Activated naive CD4-positive, alpha-beta T cell treated with anti-CD3 and anti-CD28 coated beads for 36 hours (primary cell): Measurements from ENCODE around the gene STAT3. TPM values are rescaled to one million over a fixed set of nuclear protein-coding genes. Genes with fewer than 3 reads are reported as not detected.

Experiments
- CTCF ChIA-PET: fragments of 350-600 bp; sonication (Branson Sonifier 250); formaldehyde crosslinking; loops from one replicate; lab custom pipeline; 2021; ENCODE audit warnings: antibody characterized with exemption; lab: Charles Lee
- DNase-seq: peaks from one replicate; pipeline ENCODE4 v3.0.0-alpha.2; 2020
- H3K27ac Mint-ChIP-seq: one replicate; pipeline ENCODE4 v1.8.0; 2021; ENCODE audit warnings: mild to moderate bottlenecking, mixed read lengths
- H3K27me3 Mint-ChIP-seq: one replicate; pipeline ENCODE4 v1.8.0; 2021; ENCODE audit warnings: low read depth, mixed read lengths
- H3K36me3 Mint-ChIP-seq: one replicate; pipeline ENCODE4 v1.8.0; 2021; ENCODE audit warnings: low read depth, mixed read lengths
- H3K4me1 Mint-ChIP-seq: one replicate; pipeline ENCODE4 v1.8.0; 2021; ENCODE audit warnings: low read depth, mixed read lengths
- H3K4me3 Mint-ChIP-seq: one replicate; pipeline ENCODE4 v1.8.0; 2021; ENCODE audit warnings: mild to moderate bottlenecking, moderate library complexity, mixed read lengths
- H3K9me3 Mint-ChIP-seq: one replicate; pipeline ENCODE4 v1.8.0; 2021; ENCODE audit warnings: mixed read lengths
- intact Hi-C: fragments of 100-400 bp; cut with micrococcal nuclease; formaldehyde crosslinking; loops from one replicate; pipeline ENCODE4 v1.15.1; 2023
- total RNA-seq, 2 experiments: library from RNA; stranded (reverse); gene quantifications; one replicate each; pipeline ENCODE4 v1.2.3, GENCODE V29; 2021

STAT3 gene
- total RNA-seq, 2 experiments from 2014 or later: 404 to 408 TPM

DNA sequence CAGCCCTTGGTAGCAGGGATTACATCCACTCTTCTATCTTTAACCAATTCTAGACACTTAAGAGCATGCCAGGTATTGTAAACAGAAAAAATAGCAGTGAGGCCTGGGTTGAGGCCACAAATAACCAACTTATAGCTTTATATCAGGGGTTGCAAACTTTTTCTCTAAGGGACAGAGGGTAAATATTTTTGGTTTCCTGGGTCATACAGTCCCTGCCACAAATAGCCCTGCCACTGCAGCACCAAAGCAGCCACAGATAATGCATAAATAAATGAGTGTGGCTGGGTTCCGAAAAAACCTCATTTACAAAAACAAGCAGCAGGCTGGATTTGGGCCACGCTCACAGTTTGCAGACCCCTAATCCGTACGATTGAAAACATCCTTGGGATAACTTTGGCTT is 46.7 kb downstream of the STAT3 start:
- Mint-ChIP-seq H3K27me3 (no peaks in the 10 kb centered on the region), H3K27ac (peak overlapping the region; percentile 93)
- CTCF ChIA-PET: interaction anchor here (0.7 to 3.5 kb wide), 4 partner anchors 19 to 61 kb away, joined by 3 to 17 read pairs (median 4); no protein-coding TSS in a partner anchor

DNA sequence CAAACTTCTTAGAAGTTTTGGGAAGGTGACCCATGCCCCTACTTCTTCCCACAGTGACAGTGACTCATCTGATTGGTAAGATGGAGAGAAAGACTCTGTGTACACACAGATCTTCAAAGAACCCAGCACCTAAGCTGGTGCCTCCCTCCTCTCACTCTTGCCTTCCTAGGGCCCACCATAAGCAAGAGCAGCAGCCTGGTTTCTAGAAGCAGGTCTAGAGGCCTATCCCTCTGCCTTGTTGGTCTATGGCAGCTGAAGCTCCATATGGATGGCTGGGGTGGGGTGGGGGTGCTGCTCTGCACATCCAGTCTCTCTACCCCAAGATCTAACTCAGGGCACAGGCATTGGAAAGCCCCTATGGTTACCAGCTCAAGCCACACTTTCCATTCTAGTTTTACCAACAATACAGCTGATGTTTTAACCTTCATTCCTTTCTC is 47.5 kb downstream of the STAT3 start:
- CTCF ChIA-PET: interaction anchor here (0.7 to 3.5 kb wide), 7 partner anchors 17 to 62 kb away, joined by 3 to 17 read pairs (median 4); partner anchors contain the start of gene STAT3
- Mint-ChIP-seq H3K4me3 (peak overlapping the region; percentile 16), H3K4me1 (peaks cover 70% of the 10 kb centered on the region), H3K9me3 (no peaks in the 10 kb centered on the region), H3K27me3 (no peaks in the 10 kb centered on the region), H3K36me3 (peaks cover 73% of the 10 kb centered on the region), H3K27ac (peak overlapping the region; percentile 93)
- intact Hi-C loops: loop anchor here (1.0 to 10.0 kb wide), 3 partner anchors 22 to 334 kb away; partner anchors contain the start of gene PLEKHH3
- peak; percentile 64 for DNase-seq

More for the DNA sequence above, 46.7 kb downstream of the STAT3 start:
- no peak for DNase-seq
- Mint-ChIP-seq H3K4me3 (peak overlapping the region; percentile 2), H3K4me1 (peaks cover 63% of the 10 kb centered on the region), H3K9me3 (no peaks in the 10 kb centered on the region), H3K36me3 (peaks cover 77% of the 10 kb centered on the region)
- intact Hi-C loops: loop anchor here (1.0 to 10.0 kb wide), 3 partner anchors 21 to 333 kb away; partner anchors contain the start of gene PLEKHH3

- Mint-ChIP-seq H3K4me1 (peaks cover 84% of the 10 kb centered on the region), H3K36me3 (peaks cover 74% of the 10 kb centered on the region), H3K27me3 (no peaks in the 10 kb centered on the region), H3K27ac (peak overlapping the region; percentile 93), H3K4me3 (peak overlapping the region; percentile 7), H3K9me3 (no peaks in the 10 kb centered on the region)
- intact Hi-C loops: no loop called here
- CTCF ChIA-PET: interaction anchor here (0.6 to 1.3 kb wide), 4 partner anchors 17 to 239 kb away, joined by 3 to 4 read pairs (median 4); no protein-coding TSS in a partner anchor
- DNase-seq: no peak
Measured at GRCh38 chr17:42339221-42339620, 49.0 kb downstream of the STAT3 start.

GRCh38 chr17:42338427-42338985 is 49.7 kb downstream of the STAT3 start:
- Mint-ChIP-seq H3K36me3 (peaks cover 72% of the 10 kb centered on the region), H3K4me3 (peak overlapping the region; percentile 32), H3K27ac (peak overlapping the region; percentile 93), H3K9me3 (no peaks in the 10 kb centered on the region), H3K27me3 (no peaks in the 10 kb centered on the region), H3K4me1 (peaks cover 84% of the 10 kb centered on the region)
- CTCF ChIA-PET: interaction anchor here (0.6 to 0.7 kb wide), 3 partner anchors 25 to 240 kb away, joined by 3 to 4 read pairs (median 4); no protein-coding TSS in a partner anchor
- intact Hi-C loops: no loop called here
- DNase-seq: no peak

DNA sequence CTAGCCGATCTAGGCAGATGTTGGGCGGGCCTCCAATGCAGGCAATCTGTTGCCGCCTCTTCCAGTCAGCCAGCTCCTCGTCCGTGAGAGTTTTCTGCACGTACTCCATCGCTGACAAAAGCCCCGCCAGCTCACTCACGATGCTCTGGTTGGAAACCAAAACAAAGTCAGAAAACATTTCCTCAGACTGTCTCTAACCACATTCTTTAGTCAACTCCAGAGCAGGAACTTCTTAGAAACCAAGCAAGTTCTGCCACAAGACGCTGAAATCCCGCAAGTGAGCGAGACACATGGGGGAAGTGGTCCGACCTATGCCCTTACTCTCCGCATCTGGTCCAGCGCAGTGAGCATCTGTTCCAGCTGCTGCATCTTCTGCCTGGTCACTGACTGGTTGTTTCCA is 50.8 kb downstream of the STAT3 start:
- Mint-ChIP-seq H3K27ac (peak overlapping the region; percentile 90), H3K4me3 (peak overlapping the region; percentile 43), H3K4me1 (peaks cover 84% of the 10 kb centered on the region), H3K27me3 (no peaks in the 10 kb centered on the region), H3K9me3 (no peaks in the 10 kb centered on the region), H3K36me3 (peaks cover 72% of the 10 kb centered on the region)
- CTCF ChIA-PET: interaction anchor here (1.2 to 3.5 kb wide), 3 partner anchors 51 to 66 kb away, joined by 4 to 20 read pairs (median 4); partner anchors contain the start of gene STAT3
- peak; percentile 92 for DNase-seq
- intact Hi-C loops: loop anchor here (1.0 kb wide), 4 partner anchors 42 to 89 kb away; no protein-coding TSS in a partner anchor

- no peak for DNase-seq
- no peaks in the 10 kb centered on the region for H3K27me3 Mint-ChIP-seq
- CTCF ChIA-PET: interaction anchor here (1.0 to 3.5 kb wide), 5 partner anchors 11 to 68 kb away, joined by 3 to 20 read pairs (median 3); partner anchors contain the start of gene STAT3
- peak overlapping the region; percentile 91 for H3K27ac Mint-ChIP-seq
- peaks cover 73% of the 10 kb centered on the region for H3K36me3 Mint-ChIP-seq
- H3K4me3 Mint-ChIP-seq: no peak overlapping the region
- H3K4me1 Mint-ChIP-seq: peaks cover 66% of the 10 kb centered on the region
- intact Hi-C loops: no loop called here
- no peaks in the 10 kb centered on the region for H3K9me3 Mint-ChIP-seq
Measured at GRCh38 chr17:42334677-42335076, 53.6 kb downstream of the STAT3 start.

GRCh38 chr17:42333053-42333452 is 55.2 kb downstream of the STAT3 start:
- intact Hi-C loops: loop anchor here (1.0 kb wide), 4 partner anchors 9 to 55 kb away; partner anchors contain the start of gene STAT3
- Mint-ChIP-seq H3K4me3 (peak overlapping the region; percentile 0), H3K27me3 (no peaks in the 10 kb centered on the region), H3K36me3 (peaks cover 75% of the 10 kb centered on the region), H3K9me3 (no peaks in the 10 kb centered on the region), H3K27ac (peak overlapping the region; percentile 93), H3K4me1 (peaks cover 53% of the 10 kb centered on the region)
- CTCF ChIA-PET: interaction anchor here (0.6 to 1.4 kb wide), 4 partner anchors 10 to 70 kb away, joined by 3 to 11 read pairs (median 4); no protein-coding TSS in a partner anchor
- peak; percentile 80 for DNase-seq

GRCh38 chr17:42329025-42329976 is 58.9 kb downstream of the STAT3 start:
- Mint-ChIP-seq H3K9me3 (no peaks in the 10 kb centered on the region), H3K36me3 (peaks cover 72% of the 10 kb centered on the region)

DNA sequence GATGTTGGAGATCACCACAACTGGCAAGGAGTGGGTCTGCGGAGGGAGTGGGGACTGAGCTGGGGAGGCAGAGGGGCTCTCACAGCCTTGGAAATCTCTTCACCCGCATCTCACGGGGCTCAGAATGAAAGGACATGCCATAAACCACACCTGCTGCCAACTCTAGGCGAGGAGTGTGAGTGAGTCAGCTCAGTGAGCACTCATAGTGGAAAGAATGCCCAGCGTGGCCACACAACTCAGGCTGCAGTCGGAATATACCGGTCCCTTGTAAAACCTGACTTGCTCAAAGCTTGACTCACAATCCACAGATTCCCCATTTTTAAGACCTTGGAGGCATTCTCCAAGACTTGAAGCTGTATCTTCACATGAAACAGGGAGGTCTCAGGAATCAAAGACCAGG is 63.2 kb downstream of the STAT3 start:
- CTCF ChIA-PET: interaction anchor here (1.0 to 22.2 kb wide), 5 partner anchors 13 to 189 kb away, joined by 3 to 442 read pairs (median 7); partner anchors contain the start of gene STAT3
- Mint-ChIP-seq H3K9me3 (no peaks in the 10 kb centered on the region), H3K27me3 (no peaks in the 10 kb centered on the region), H3K27ac (peak overlapping the region; percentile 27), H3K4me3 (no peak overlapping the region), H3K4me1 (peaks cover 41% of the 10 kb centered on the region), H3K36me3 (peaks cover 75% of the 10 kb centered on the region)
- intact Hi-C loops: no loop called here
- no peak for DNase-seq

More at GRCh38 chr17:42329025-42329976, 58.9 kb downstream of the STAT3 start:
- CTCF ChIA-PET: interaction anchor here (0.5 to 22.2 kb wide), 3 partner anchors 41 to 73 kb away, joined by 3 to 442 read pairs (median 5); no protein-coding TSS in a partner anchor
- Mint-ChIP-seq H3K27me3 (no peaks in the 10 kb centered on the region), H3K4me1 (peaks cover 25% of the 10 kb centered on the region), H3K27ac (peak overlapping the region; percentile 73), H3K4me3 (no peak overlapping the region)
- intact Hi-C loops: no loop called here
- no peak for DNase-seq

DNA sequence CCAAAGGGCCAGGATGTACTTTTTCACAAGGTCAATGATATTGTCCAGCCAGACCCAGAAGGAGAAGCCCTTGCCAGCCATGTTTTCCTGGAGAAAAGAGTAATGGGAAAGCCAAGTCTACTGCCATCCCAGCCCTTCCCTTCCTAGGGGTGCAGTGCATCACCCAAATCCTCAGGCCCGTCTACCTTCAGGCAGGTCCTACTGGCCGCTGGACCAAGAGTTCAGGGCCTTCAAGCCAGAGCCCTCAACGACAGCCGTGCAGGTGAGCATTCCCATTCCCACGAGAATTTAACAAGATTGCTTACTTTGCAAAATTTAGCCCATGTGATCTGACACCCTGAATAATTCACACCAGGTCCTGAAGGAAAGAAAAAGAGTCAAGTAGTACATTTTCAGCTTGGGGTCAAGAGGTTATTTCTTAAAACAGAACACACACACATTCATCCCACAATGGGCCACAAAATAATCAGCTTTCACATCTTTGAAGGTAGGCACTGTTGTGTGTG is 64.9 kb downstream of the STAT3 start:
- H3K9me3 Mint-ChIP-seq: no peaks in the 10 kb centered on the region
- CTCF ChIA-PET: interaction anchor here (1.0 to 22.2 kb wide), 11 partner anchors 10 to 194 kb away, joined by 3 to 442 read pairs (median 5); partner anchors contain the start of gene STAT3
- H3K36me3 Mint-ChIP-seq: peaks cover 77% of the 10 kb centered on the region
- intact Hi-C loops: loop anchor here (1.0 kb wide), 1 partner anchor 10 kb away; no protein-coding TSS in a partner anchor
- H3K4me3 Mint-ChIP-seq: peak overlapping the region; percentile 9
- H3K27ac Mint-ChIP-seq: peak overlapping the region; percentile 81
- H3K27me3 Mint-ChIP-seq: no peaks in the 10 kb centered on the region
- H3K4me1 Mint-ChIP-seq: peaks cover 51% of the 10 kb centered on the region
- no peak for DNase-seq
